MM.1S (cell line): ENCODE measurements around the gene EFL1.

Experiments
- DNase-seq: peaks from one replicate; pipeline ENCODE4 v3.0.0-alpha.2; 2015
- H2AFZ ChIP-seq: fragments of 300-600 bp; sonication (generic); 2 replicates; pipeline ENCODE4 v1.6.0; 2016; ENCODE audit warnings: antibody characterized with exemption, low read length
- H3F3A ChIP-seq: fragments of 300-600 bp; sonication (generic); 2 replicates; pipeline ENCODE4 v1.6.1; 2016; ENCODE audit warnings: mild to moderate bottlenecking, antibody characterized with exemption, low read length, moderate library complexity, mixed read lengths; ENCODE audit not compliant: insufficient read depth
- H3K27ac ChIP-seq: fragments of 300-600 bp; sonication (generic); 2 replicates; pipeline ENCODE4 v1.5.1; 2016; ENCODE audit warnings: mild to moderate bottlenecking, low read length
- H3K27me3 ChIP-seq: fragments of 300-600 bp; sonication (generic); replicated peaks from 2 replicates; pipeline ENCODE4 v1.6.0; 2016; ENCODE audit warnings: low read length; ENCODE audit not compliant: insufficient read depth
- H3K36me3 ChIP-seq: fragments of 300-600 bp; sonication (generic); replicated peaks from 2 replicates; pipeline ENCODE4 v1.6.1; 2016; ENCODE audit warnings: mild to moderate bottlenecking, low read length, mixed read lengths; ENCODE audit not compliant: insufficient read depth
- H3K4me1 ChIP-seq: fragments of 300-600 bp; sonication (generic); 2 replicates; pipeline ENCODE4 v1.6.1; 2016; ENCODE audit warnings: low read length, mixed read lengths
- H3K4me2 ChIP-seq: fragments of 300-600 bp; sonication (generic); 2 replicates; pipeline ENCODE4 v1.6.0; 2016; ENCODE audit warnings: low read depth, low read length
- H3K4me3 ChIP-seq: fragments of 300-600 bp; sonication (generic); 2 replicates; pipeline ENCODE4 v1.5.1; 2016; ENCODE audit warnings: low read length, mixed read lengths
- H3K79me2 ChIP-seq: fragments of 300-600 bp; sonication (generic); 2 replicates; pipeline ENCODE4 v1.6.1; 2016; ENCODE audit warnings: mixed run types, low read length, mixed read lengths
- H3K9ac ChIP-seq: fragments of 300-600 bp; sonication (generic); 2 replicates; pipeline ENCODE4 v1.6.1; 2016; ENCODE audit warnings: low read length, mixed read lengths
- H3K9me2 ChIP-seq: fragments of 300-600 bp; sonication (generic); replicated peaks from 2 replicates; pipeline ENCODE4 v1.6.1; 2016; ENCODE audit warnings: mild to moderate bottlenecking, low read length, mixed read lengths; ENCODE audit not compliant: insufficient read depth
- H3K9me3 ChIP-seq: fragments of 300-600 bp; sonication (generic); replicated peaks from 2 replicates; pipeline ENCODE4 v1.6.1; 2016; ENCODE audit warnings: mild to moderate bottlenecking, low read length, mixed read lengths; ENCODE audit not compliant: insufficient read depth
- H4K20me1 ChIP-seq: fragments of 300-600 bp; sonication (generic); 2 replicates; pipeline ENCODE4 v1.6.1; 2016; ENCODE audit warnings: mild to moderate bottlenecking, low read length, moderate library complexity, mixed read lengths; ENCODE audit not compliant: insufficient read depth
- EZH2 ChIP-seq: fragments of 300-600 bp; sonication (generic); optimal IDR thresholded peaks from 2 replicates; pipeline ENCODE3; 2017; ENCODE audit warnings: low read depth, mild to moderate bottlenecking, antibody characterized with exemption, low read length, mixed read lengths
- EZH2phosphoT487 ChIP-seq: fragments of 300-600 bp; sonication (generic); IDR thresholded peaks from 2 replicates; pipeline ENCODE4 v1.6.1; 2018; ENCODE audit warnings: antibody characterized with exemption, low read length
- TF ChIP-seq, protein P1 (sequence below): fragments of 300-600 bp; sonication (generic); IDR thresholded peaks from 2 replicates; pipeline ENCODE4 v1.5.1; 2016; ENCODE audit warnings: antibody characterized with exemption, low read length, mixed read lengths

EFL1 gene

DNA sequence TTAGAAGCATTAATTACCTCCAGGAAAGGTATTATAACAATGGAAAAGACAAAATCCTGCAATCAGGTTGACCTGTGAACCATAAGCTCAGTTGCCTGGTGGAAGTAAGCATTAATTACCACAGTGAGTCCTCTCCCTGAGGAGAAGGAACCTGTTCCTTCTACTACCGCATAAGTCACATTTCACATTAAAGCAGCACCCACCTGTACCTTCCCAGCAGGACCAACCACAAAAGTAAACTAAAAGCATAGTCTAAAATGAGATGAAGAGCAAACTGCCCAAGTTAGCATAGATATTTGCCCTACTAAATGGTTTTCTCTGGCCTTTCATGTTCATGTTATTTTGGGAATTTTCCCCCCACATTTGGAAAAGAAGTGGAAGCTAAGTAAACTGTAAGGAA lies 78.2 kb downstream of the EFL1 start:
- Histone ChIP-seq H3K79me2 (no peaks in the 10 kb centered on the region), H4K20me1 (no peaks in the 10 kb centered on the region; the same call in 1 of the 2 replicates), H3K27me3 (no peaks in the 10 kb centered on the region), H3K9me2 (no peaks in the 10 kb centered on the region), H3K9me3 (no peaks in the 10 kb centered on the region), H3F3A (no peaks in the 10 kb centered on the region), H3K4me3 (no peak overlapping the region), H3K36me3 (no peaks in the 10 kb centered on the region), H3K27ac (no peak overlapping the region), H3K9ac (no peak overlapping the region), H3K4me1 (no peaks in the 10 kb centered on the region), H3K4me2 (no peak overlapping the region), H2AFZ (no peak overlapping the region)
- no peak for DNase-seq
- TF ChIP-seq, protein P1, sequence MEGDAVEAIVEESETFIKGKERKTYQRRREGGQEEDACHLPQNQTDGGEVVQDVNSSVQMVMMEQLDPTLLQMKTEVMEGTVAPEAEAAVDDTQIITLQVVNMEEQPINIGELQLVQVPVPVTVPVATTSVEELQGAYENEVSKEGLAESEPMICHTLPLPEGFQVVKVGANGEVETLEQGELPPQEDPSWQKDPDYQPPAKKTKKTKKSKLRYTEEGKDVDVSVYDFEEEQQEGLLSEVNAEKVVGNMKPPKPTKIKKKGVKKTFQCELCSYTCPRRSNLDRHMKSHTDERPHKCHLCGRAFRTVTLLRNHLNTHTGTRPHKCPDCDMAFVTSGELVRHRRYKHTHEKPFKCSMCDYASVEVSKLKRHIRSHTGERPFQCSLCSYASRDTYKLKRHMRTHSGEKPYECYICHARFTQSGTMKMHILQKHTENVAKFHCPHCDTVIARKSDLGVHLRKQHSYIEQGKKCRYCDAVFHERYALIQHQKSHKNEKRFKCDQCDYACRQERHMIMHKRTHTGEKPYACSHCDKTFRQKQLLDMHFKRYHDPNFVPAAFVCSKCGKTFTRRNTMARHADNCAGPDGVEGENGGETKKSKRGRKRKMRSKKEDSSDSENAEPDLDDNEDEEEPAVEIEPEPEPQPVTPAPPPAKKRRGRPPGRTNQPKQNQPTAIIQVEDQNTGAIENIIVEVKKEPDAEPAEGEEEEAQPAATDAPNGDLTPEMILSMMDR, result no peak

DNA sequence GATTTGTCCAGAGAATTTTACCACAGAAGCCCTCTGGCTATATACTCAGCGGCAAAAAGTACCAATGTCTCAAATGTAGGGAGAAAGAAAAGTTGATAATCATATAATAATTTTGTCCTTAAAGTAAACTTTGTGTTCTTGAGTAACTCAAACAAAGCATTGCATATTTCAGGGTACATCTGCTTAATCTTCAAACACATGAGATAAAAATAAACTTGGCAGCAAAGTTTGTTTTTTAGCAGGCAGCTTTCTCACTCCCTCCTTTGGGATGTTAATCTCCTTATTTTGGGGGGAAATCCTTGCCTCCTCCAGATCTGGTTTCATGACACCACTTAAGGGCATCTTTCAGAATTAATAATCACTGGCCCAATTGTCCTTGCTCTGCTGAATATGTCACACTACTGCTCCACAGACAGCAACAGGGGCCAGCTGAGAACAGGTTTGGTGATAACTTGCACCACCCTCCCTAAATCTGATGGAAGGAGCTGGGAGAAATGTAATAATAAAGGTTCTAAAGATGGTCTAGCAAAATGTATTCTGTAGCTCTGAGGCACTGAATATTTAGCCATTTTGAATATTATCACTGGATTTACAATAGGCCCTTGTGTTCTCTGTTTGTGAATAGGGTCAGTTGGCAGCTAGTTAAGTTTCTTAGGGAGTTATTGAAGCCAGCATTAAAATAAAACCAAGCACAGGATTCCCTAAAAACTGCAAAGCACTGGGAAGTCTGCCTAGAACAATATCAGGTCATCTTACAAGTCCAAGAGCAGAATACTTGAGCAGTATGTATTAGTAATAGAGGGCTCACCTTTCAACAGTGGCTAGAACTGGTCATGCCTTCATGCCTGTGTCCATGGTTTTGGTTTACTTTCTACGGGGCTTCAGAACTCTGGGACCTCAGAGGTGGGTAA lies 79.2 kb downstream of the EFL1 start:
- Histone ChIP-seq H3K36me3 (no peaks in the 10 kb centered on the region), H3K4me3 (no peak overlapping the region), H3K27me3 (no peaks in the 10 kb centered on the region), H3K9ac (no peak overlapping the region), H3K9me2 (no peaks in the 10 kb centered on the region), H3K4me2 (no peak overlapping the region), H3K27ac (no peak overlapping the region), H3F3A (no peaks in the 10 kb centered on the region), H3K9me3 (no peaks in the 10 kb centered on the region), H2AFZ (no peak overlapping the region), H3K4me1 (no peaks in the 10 kb centered on the region), H4K20me1 (no peaks in the 10 kb centered on the region; the same call in 1 of the 2 replicates), H3K79me2 (no peaks in the 10 kb centered on the region)
- TF ChIP-seq, protein P1, result no peak
- TF ChIP-seq EZH2phosphoT487, result no peak
- no peak for TF ChIP-seq EZH2
- no peak for DNase-seq

DNA sequence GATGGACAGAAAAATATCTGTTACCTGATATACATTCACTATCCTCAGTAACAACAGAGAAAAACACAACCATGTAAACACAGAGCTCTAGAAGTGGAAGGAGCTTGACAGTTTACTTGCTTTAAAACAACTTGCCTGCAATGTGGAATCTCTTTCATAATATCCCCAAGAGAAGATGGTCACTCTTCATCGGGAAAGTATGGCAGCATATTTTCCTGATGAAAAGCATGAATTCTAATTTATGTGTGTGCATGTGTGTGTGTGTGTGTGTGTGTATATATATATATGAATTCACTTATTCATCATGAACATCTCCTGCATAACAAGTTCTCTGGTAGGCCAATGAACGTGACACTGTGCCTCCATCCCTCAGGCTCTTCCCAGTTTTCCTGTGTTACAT lies 81.2 kb downstream of the EFL1 start:
- no peaks in the 10 kb centered on the region for H3K9me2 ChIP-seq
- TF ChIP-seq, protein P1, result no peak
- no peak for TF ChIP-seq EZH2phosphoT487
- TF ChIP-seq EZH2, result no peak
- no peak overlapping the region for H3K4me2 ChIP-seq
- no peaks in the 10 kb centered on the region for H3K79me2 ChIP-seq
- no peak overlapping the region for H3K27ac ChIP-seq
- H3K4me1 ChIP-seq, result no peaks in the 10 kb centered on the region
- H3K9ac ChIP-seq, result no peak overlapping the region
- DNase-seq, result no peak
- H3F3A ChIP-seq, result no peaks in the 10 kb centered on the region
- H3K4me3 ChIP-seq, result no peak overlapping the region
- no peaks in the 10 kb centered on the region for H4K20me1 ChIP-seq
- no peaks in the 10 kb centered on the region for H3K36me3 ChIP-seq
- no peaks in the 10 kb centered on the region for H3K9me3 ChIP-seq
- H2AFZ ChIP-seq, result no peak overlapping the region
- no peaks in the 10 kb centered on the region for H3K27me3 ChIP-seq
